Measurements from ENCODE around the gene CHD2.
"Not testable (repeated sequence)": the region's sequence is repeated elsewhere in the genome, so short reads cannot be mapped to it uniquely, and the experiment has no call there.

The CHD2 gene

GRCh38 chr15:92899948-92900730, at the start of gene CHD2:
Gene CHD2 (plus strand): TSS chr15:92900324. CDS start chr15:92901238, 914 bp downstream.
- DNase-seq, result peak; percentile 96

GRCh38 chr15:92853222-92853621, 46.9 kb upstream of the CHD2 start:
- DNase-seq, result no peak

GRCh38 chr15:92861742-92862141, 38.4 kb upstream of the CHD2 start:
- DNase-seq, result no peak

GRCh38 chr15:92864127-92864814, 35.9 kb upstream of the CHD2 start:
- DNase-seq, result no peak

GRCh38 chr15:92869263-92869940, 30.7 kb upstream of the CHD2 start:
- no peak for DNase-seq

GRCh38 chr15:92870010-92870591, 30.0 kb upstream of the CHD2 start:
- peak; percentile 55 for DNase-seq

- DNase-seq, result not testable (repeated sequence)
Observed at GRCh38 chr15:92872967-92873366, 27.2 kb upstream of the CHD2 start.

- DNase-seq, result no peak
Observed at GRCh38 chr15:92877000-92877399, 23.1 kb upstream of the CHD2 start.

GRCh38 chr15:92877416-92877815, 22.7 kb upstream of the CHD2 start:
- no peak for DNase-seq

- DNase-seq, result peak; percentile 78
Observed at GRCh38 chr15:92878593-92879053, 21.5 kb upstream of the CHD2 start.

GRCh38 chr15:92879949-92880725, 20.0 kb upstream of the CHD2 start:
- DNase-seq, result no peak

GRCh38 chr15:92880796-92881195, 19.3 kb upstream of the CHD2 start:
- DNase-seq, result no peak

GRCh38 chr15:92881211-92881754, 18.8 kb upstream of the CHD2 start:
- DNase-seq, result no peak

GRCh38 chr15:92881802-92882696, 18.1 kb upstream of the CHD2 start:
- peak; percentile 99 for DNase-seq

GRCh38 chr15:92882697-92883162, 17.4 kb upstream of the CHD2 start:
- DNase-seq, result no peak

GRCh38 chr15:92883163-92883875, 16.8 kb upstream of the CHD2 start:
- DNase-seq, result peak; percentile 62

- DNase-seq, result no peak
Observed at GRCh38 chr15:92883876-92884435, 16.2 kb upstream of the CHD2 start.

GRCh38 chr15:92884436-92885223, 15.5 kb upstream of the CHD2 start:
- DNase-seq, result peak; percentile 60

Measured in hematopoietic multipotent progenitor cell treated with erythropoietin and hydrocortisone succinate and interleukin-3 and kit ligand, for 6 days (in vitro differentiated cells).